ENCODE measurements around the gene MTHFD1L. TPM values are rescaled to one million over a fixed set of nuclear protein-coding genes. Genes with fewer than 3 reads are reported as not detected.

MTHFD1L gene
- total RNA-seq, 2 donors from 2014 or later: 71.3 to 109 TPM

DNA sequence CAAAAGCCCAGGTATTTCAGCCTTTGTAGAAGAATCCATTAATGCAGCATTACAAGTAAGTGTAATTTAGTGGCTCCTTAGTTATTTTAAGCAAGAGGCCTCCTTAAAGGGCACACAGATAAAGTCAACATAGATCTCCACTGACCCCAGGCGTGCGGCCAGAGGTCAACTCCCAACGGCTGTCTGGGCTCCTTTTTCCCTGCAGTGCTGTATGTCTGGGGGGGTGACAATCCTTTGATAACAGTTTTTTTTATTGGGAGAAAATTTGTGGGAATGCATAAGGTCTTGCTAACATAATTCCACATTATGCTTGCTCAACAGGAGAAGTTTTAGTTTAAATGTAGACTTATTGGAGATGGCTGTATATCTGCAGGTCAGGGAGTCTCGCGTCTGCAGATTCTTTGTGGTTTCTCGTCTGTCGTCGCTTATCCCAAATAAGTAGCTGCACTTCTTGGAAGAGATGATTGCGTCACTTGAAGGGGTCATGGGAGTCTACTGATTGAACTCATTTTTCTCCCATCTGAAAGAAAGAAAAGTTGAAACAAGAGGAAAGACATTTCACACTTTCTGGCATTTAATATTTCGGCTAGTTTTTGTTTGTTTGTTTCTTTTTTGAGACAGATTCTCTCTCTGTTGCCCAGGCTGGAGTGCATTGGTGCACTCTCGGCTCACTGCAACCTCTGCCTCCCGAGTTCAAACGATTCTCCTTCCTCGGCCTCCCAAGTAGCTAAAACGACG is 222.5 kb downstream of the MTHFD1L start:
- Mint-ChIP-seq H3K36me3 (peaks cover 14 to 15% of the 10 kb centered on the region in 2 donors), H3K27ac (no peak overlapping the region), H3K9me3 (no peaks in the 10 kb centered on the region)
- DNase-seq (ENCODE audit: low spot score in 2 of 2): no peak
- ATAC-seq: no peak

GRCh38 chr6:151088599-151088935 is 223.1 kb downstream of the MTHFD1L start:
- H3K27ac Mint-ChIP-seq: no peak overlapping the region
- H3K9me3 Mint-ChIP-seq: no peaks in the 10 kb centered on the region
- peaks cover 19 to 21% of the 10 kb centered on the region in 2 donors for H3K36me3 Mint-ChIP-seq
- ATAC-seq (no peak), DNase-seq (ENCODE audit: low spot score in 2 of 2) (no peak)

- Mint-ChIP-seq H3K9me3 (no peaks in the 10 kb centered on the region), H3K36me3 (peaks cover 23 to 25% of the 10 kb centered on the region in 2 donors), H3K27ac (no peak overlapping the region)
- ATAC-seq (no peak), DNase-seq (ENCODE audit: low spot score in 2 of 2) (no peak)
These were observed 223.5 kb downstream of the MTHFD1L start for GRCh38 chr6:151088963-151089362.

DNA sequence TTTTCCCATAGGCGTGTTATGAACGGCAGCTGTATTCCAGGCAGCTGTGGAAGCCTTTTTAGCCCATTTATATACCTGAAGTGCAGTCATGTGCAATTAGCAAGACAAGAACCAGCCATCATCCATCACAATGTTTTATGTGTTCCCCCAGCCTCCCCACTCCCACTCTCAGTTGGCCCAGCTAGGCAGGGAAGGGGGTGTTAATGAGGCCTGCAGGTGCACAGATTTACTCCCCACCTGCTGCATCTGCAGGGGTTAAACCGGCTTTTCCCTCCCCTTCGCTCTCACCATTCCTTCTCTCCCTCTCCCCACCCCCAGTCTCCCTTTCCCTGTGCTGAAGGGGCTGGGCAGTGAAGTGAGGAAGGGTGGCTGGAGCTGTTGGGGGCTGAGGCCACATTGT is 224.5 kb downstream of the MTHFD1L start:
- Mint-ChIP-seq H3K27ac (no peak overlapping the region), H3K36me3 (peaks cover 31 to 32% of the 10 kb centered on the region in 2 donors), H3K9me3 (no peaks in the 10 kb centered on the region)
- ATAC-seq (no peak), DNase-seq (ENCODE audit: low spot score in 2 of 2) (no peak)

DNA sequence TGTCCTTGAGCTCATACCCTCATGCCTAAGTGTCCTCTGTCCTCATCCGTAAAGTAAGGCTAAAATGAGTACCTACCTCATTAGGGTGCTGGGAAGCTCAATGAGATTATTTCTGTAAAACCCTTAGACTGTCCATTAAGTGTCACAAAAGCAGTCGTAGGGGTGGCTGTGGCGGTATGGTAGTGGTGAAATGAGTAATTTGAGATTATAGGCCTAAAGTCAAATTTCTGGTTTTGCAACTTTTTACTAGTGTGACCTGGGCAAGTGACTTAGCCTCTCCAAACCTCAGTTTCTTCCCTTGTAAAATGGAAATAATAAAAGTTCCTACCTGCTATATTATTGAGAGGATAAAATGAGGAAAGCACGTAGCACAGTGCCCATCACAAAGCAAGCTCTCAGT is 226.1 kb downstream of the MTHFD1L start:
- DNase-seq (ENCODE audit: low spot score in 2 of 2) (no peak), ATAC-seq (no peak)
- H3K36me3 Mint-ChIP-seq: peaks cover 45% of the 10 kb centered on the region in 2 donors
- no peak overlapping the region for H3K27ac Mint-ChIP-seq
- H3K9me3 Mint-ChIP-seq: peaks cover 0 to 4% of the 10 kb centered on the region in 2 donors

DNA sequence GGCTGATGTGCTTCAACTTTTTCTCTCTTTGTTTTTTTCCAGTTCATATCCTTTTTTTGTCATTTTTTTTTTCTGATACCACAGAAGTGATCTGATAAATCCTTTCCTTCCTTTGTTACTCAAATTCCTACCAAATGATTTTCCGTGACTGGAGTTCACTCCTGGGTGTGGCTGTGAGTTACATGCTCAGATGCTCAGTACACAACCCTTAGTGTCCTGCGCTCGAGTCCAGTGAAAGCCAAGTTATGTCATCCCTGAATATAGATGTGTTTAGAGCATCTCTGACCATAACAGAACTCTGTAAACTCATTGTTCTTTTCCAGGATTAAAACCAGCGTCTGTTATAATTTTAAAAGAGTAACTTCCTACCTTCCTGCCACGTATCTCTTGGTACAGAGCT is 227.1 kb downstream of the MTHFD1L start:
- no peak for DNase-seq (ENCODE audit: low spot score in 2 of 2)
- Mint-ChIP-seq H3K9me3 (peaks cover 0 to 4% of the 10 kb centered on the region in 2 donors), H3K27ac (no peak overlapping the region), H3K36me3 (peaks cover 49 to 50% of the 10 kb centered on the region in 2 donors)
- no peak for ATAC-seq

GRCh38 chr6:151093706-151094105 is 228.2 kb downstream of the MTHFD1L start:
- Mint-ChIP-seq H3K27ac (no peak overlapping the region), H3K36me3 (peaks cover 49 to 50% of the 10 kb centered on the region in 2 donors), H3K9me3 (peaks cover 0 to 4% of the 10 kb centered on the region in 2 donors)
- ATAC-seq (no peak), DNase-seq (ENCODE audit: low spot score in 2 of 2) (no peak)

DNA sequence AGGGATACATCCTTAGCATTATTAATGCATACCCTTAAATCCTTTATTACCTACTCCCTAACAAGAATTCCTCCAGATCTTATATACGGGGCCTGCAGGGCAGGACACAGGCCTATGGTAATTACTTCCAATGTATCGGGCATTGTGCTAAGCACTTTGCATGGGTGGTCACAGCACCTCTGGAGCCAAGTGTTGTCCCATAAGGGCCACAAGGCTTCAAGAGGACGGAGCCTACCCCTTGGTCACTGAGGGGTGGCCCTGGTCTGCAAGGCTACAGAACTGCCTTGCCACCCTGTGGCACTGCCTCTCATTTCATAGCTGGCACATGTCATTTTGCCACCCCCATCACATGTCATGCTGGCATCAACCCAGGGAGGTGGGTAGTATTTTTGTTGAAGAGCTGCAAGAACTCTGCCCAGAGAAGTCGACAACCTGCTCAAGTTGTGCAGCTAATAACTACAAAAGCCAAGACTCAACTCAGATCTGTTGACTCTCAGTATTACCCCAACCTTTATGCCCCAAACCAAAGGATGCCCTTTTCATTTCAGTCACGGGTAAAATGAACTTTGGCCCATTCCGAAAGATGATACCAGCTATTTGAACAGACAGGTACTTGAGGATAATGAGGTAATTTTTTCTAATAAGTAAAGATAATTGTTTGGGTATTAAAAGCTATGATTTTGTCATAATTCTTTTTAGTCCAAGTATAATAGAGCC is 230.2 kb downstream of the MTHFD1L start:
- ATAC-seq (no peak), DNase-seq (ENCODE audit: low spot score in 2 of 2) (no peak)
- peaks cover 0 to 4% of the 10 kb centered on the region in 2 donors for H3K9me3 Mint-ChIP-seq
- peaks cover 54 to 55% of the 10 kb centered on the region in 2 donors for H3K36me3 Mint-ChIP-seq
- peak overlapping the region in 1 of 2 donors; percentile 7 for H3K27ac Mint-ChIP-seq

GRCh38 chr6:151096255-151096612 is 230.7 kb downstream of the MTHFD1L start:
- DNase-seq (ENCODE audit: low spot score in 2 of 2): no peak
- peaks cover 54 to 55% of the 10 kb centered on the region in 2 donors for H3K36me3 Mint-ChIP-seq
- ATAC-seq: no peak
- H3K9me3 Mint-ChIP-seq: peaks cover 0 to 4% of the 10 kb centered on the region in 2 donors
- H3K27ac Mint-ChIP-seq: no peak overlapping the region

GRCh38 chr6:151096691-151097606 is 231.4 kb downstream of the MTHFD1L start:
- DNase-seq (ENCODE audit: low spot score in 2 of 2) (no peak), ATAC-seq (no peak)
- Mint-ChIP-seq H3K27ac (no peak overlapping the region), H3K9me3 (peaks cover 0 to 4% of the 10 kb centered on the region in 2 donors), H3K36me3 (peaks cover 50 to 51% of the 10 kb centered on the region in 2 donors)

GRCh38 chr6:151098166-151098565 is 232.7 kb downstream of the MTHFD1L start:
- Mint-ChIP-seq H3K36me3 (peaks cover 38 to 39% of the 10 kb centered on the region in 2 donors), H3K27ac (no peak overlapping the region), H3K9me3 (peaks cover 0 to 4% of the 10 kb centered on the region in 2 donors)
- peak in 1 of 2 donors; percentile 64 for ATAC-seq
- no peak for DNase-seq (ENCODE audit: low spot score in 2 of 2)

DNA sequence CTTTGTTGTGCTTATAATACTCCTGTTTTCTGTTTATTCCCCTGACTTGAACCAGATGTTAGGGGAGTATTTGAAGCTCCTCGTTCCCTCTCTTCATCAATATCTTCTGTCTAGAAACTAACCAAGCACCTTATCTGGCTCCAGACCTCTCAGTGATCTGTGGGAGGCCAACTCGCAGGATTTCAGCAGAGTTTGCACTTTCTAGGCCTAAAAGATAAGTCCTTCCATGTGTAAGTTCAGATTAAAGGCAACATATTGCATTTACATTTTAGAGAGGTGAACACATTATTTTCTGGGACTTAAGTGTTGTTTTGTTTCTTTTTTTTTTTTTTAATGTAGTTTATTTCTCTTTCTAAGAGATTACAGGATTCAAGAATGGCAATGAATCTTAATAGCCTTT is 234.8 kb downstream of the MTHFD1L start:
- H3K27ac Mint-ChIP-seq: no peak overlapping the region
- DNase-seq (ENCODE audit: low spot score in 2 of 2): no peak
- H3K9me3 Mint-ChIP-seq: peaks cover 0 to 1% of the 10 kb centered on the region in 2 donors
- peaks cover 19 to 21% of the 10 kb centered on the region in 2 donors for H3K36me3 Mint-ChIP-seq
- no peak for ATAC-seq

GRCh38 chr6:151101161-151101815 is 235.8 kb downstream of the MTHFD1L start:
- H3K36me3 Mint-ChIP-seq: peaks cover 12 to 13% of the 10 kb centered on the region in 2 donors
- no peak for ATAC-seq
- no peaks in the 10 kb centered on the region for H3K9me3 Mint-ChIP-seq
- H3K27ac Mint-ChIP-seq: no peak overlapping the region
- no peak for DNase-seq (ENCODE audit: low spot score in 2 of 2)

DNA sequence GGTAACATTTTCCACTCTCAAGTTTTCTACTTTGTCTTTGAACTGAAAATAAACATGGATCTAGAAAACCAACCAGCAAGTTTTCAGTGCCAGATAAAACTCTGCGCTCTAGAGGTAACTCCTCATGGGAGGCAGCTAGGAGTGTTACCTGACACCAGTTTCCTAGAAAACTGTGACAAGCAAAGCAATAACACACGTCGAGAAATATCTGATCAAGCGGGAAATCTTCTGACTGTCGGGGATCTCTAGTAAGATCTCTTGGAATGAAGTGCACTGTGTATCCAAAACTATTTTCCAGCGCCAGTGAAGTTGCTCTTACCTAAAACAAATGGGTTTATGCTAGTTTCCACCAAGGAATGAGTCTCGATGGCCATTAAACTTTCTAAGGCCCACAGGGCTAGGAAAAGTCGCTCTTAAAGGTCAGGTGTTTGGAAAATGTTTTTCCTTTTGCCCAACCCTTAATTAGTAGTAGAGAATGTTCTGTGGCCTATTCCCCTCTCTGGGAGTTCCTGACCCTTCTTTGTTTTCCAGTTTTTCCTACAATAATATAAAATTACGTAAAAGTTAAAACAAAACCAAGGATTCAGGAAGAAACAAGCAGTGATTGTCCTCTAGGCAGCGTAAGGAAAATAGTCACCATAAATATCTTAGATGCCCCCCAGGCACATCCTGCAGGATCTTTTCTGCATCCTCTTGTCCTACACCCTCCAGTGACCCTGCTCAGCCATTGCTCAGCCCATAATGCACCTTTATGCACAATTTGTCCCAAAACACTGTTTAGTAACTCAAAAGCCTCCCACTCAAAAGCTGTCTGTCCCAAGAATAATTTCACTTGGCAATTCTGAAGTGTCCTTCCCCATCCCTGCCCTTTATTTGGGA is 236.6 kb downstream of the MTHFD1L start:
- ATAC-seq (no peak), DNase-seq (ENCODE audit: low spot score in 2 of 2) (no peak)
- no peak overlapping the region for H3K27ac Mint-ChIP-seq
- H3K36me3 Mint-ChIP-seq: peaks cover 5 to 6% of the 10 kb centered on the region in 2 donors
- H3K9me3 Mint-ChIP-seq: no peaks in the 10 kb centered on the region

DNA sequence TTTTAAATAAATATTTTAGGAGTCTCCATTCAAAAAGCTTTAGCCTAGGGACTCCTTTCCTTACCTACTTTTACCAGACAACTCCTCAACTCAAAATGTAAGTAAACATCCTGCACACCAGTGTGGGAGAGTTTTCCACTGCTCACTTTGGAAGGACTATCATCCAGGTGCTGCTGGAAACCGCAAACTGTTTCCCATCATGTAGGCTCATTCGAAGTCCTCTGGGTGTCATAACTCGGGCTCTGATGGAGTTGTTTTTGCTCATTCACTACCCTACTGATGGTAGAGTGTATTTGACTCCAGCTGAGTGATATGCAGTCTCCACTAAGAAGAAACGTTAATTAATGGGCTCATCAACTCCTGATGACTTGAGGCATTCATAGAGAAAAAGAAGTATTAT is 237.8 kb downstream of the MTHFD1L start:
- Mint-ChIP-seq H3K9me3 (no peaks in the 10 kb centered on the region), H3K27ac (no peak overlapping the region), H3K36me3 (peaks cover 5 to 6% of the 10 kb centered on the region in 2 donors)
- DNase-seq (ENCODE audit: low spot score in 2 of 2): no peak
- no peak for ATAC-seq

Measured in activated naive CD4-positive, alpha-beta T cell treated with anti-CD3 and anti-CD28 coated beads, Interleukin-2, amount 50 U/mL, for 72 hours (primary cell).